ENCODE data around the gene CMTR1. TPM values are rescaled to one million over a fixed set of nuclear protein-coding genes. Genes with fewer than 3 reads are reported as not detected.
"Not testable (repeated sequence)": the region's sequence is repeated elsewhere in the genome, so short reads cannot be mapped to it uniquely, and the experiment has no call there.

The CMTR1 gene
- total RNA-seq, 1 donor from 2014 or later = 15.8 TPM

GRCh38 chr6:37393381-37393929 lies 39.6 kb upstream of the CMTR1 start:
- H3K4me3 ChIP-seq (ENCODE audit: low read depth, low read length) = no peak overlapping the region
- no peak for DNase-seq (ENCODE audit: low read depth)
- peaks cover 9% of the 10 kb centered on the region for H3K36me3 ChIP-seq (ENCODE audit: control insufficient read depth, insufficient read depth, low read length)
- no peak for FAIRE-seq
- no peaks in the 10 kb centered on the region for H3K27me3 ChIP-seq (ENCODE audit: control insufficient read depth, insufficient read depth, low read length)
- no peak for TF ChIP-seq CTCF (IDR thresholded peaks at IDR 0.05; ENCODE audit: insufficient read depth, low read length, severe bottlenecking)

- DNase-seq (ENCODE audit: low read depth) (no peak), FAIRE-seq (no peak)
- H3K4me3 ChIP-seq (ENCODE audit: low read depth, low read length) = no peak overlapping the region
- no peak for TF ChIP-seq CTCF (IDR thresholded peaks at IDR 0.05; ENCODE audit: insufficient read depth, low read length, severe bottlenecking)
- no peaks in the 10 kb centered on the region for H3K36me3 ChIP-seq (ENCODE audit: control insufficient read depth, insufficient read depth, low read length)
- H3K27me3 ChIP-seq (ENCODE audit: control insufficient read depth, insufficient read depth, low read length) = no peaks in the 10 kb centered on the region
Measured at GRCh38 chr6:37396571-37397180, 36.3 kb upstream of the CMTR1 start.

DNA sequence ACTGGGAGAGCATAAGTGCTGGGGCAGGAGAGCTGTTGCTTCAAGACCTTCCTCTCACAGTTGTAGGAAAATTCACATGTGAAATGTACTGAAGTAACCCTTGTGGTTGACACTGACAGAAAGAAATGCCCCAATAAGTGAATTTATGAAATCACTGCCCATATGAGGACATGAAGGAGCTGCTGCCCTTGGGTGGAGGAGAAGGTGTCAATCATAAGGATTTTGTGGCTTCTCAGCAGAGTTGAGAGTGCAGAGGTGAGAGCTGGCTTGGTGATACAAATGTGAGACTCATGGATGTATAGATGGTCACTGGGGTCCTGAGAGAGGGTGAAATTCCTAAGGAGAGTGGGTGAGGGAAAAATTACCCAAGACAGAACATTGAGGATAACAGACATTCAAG lies 33.9 kb upstream of the CMTR1 start:
- H3K27me3 ChIP-seq (ENCODE audit: control insufficient read depth, insufficient read depth, low read length) = no peaks in the 10 kb centered on the region
- no peak for FAIRE-seq
- no peak overlapping the region for H3K4me3 ChIP-seq (ENCODE audit: low read depth, low read length)
- no peaks in the 10 kb centered on the region for H3K36me3 ChIP-seq (ENCODE audit: control insufficient read depth, insufficient read depth, low read length)
- no peak for DNase-seq (ENCODE audit: low read depth)
- TF ChIP-seq CTCF (IDR thresholded peaks at IDR 0.05; ENCODE audit: insufficient read depth, low read length, severe bottlenecking) = no peak

DNA sequence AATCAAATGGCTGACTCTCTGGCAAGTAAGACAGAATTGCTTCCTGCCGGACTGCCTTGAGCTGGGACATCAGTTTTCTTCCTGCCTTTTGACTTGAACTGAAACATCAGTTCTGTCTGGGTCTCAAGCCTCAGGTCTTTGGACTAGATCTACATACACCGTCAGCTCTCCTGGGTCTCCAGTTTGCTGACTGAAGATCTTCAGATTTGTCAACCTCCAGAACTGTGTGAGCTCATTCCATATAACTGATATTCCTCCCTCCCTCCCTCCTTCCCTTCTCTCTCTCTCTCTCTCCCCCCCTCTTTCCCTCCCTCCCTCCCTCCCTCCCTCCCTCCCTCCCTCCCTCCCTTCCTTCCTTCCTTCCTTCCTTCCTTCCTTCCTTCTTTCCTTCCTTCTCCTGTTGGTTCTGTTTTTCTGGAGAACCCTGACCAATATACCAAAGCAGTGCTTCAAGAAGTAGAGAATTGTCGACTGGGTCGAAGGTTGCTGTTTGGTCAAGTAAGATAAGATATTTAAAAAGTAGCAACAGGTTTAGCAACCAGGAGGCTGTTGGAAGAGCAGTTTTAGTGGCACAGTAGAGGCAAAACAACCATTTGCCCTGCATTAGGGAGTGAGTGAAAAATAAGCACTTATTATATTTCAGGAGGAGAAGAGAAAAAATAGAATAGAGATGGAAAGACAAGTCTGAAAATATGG lies 33.1 kb upstream of the CMTR1 start:
- Histone ChIP-seq H3K27me3 (ENCODE audit: control insufficient read depth, insufficient read depth, low read length) (no peaks in the 10 kb centered on the region), H3K4me3 (ENCODE audit: low read depth, low read length) (no peak overlapping the region), H3K36me3 (ENCODE audit: control insufficient read depth, insufficient read depth, low read length) (no peaks in the 10 kb centered on the region)
- no peak for TF ChIP-seq CTCF (IDR thresholded peaks at IDR 0.05; ENCODE audit: insufficient read depth, low read length, severe bottlenecking)
- FAIRE-seq = no peak
- no peak for DNase-seq (ENCODE audit: low read depth)

DNA sequence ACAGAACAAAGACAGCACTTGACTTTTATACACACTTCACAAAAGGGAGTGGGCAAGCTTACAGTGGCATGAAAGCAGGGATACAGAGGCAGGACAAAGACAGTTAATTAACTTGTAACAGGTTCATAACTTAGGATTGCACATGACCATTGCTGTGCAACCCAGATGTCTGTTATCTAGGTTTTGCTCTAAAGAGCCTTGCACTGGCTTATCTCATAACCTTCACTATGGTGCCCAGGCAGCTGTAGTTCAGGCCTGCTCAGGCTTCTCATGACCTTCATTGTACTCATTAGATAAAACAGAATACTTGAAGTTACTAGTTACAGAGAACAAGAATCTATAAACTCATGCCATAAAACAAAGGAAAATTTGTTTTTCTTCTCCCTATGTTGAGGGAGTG lies 31.4 kb upstream of the CMTR1 start:
- DNase-seq (ENCODE audit: low read depth); FAIRE-seq: not testable (repeated sequence)

GRCh38 chr6:37406726-37407341 lies 26.2 kb upstream of the CMTR1 start:
- Histone ChIP-seq H3K27me3 (ENCODE audit: control insufficient read depth, insufficient read depth, low read length) (no peaks in the 10 kb centered on the region), H3K36me3 (ENCODE audit: control insufficient read depth, insufficient read depth, low read length) (no peaks in the 10 kb centered on the region), H3K4me3 (ENCODE audit: low read depth, low read length) (no peak overlapping the region)
- TF ChIP-seq CTCF (IDR thresholded peaks at IDR 0.05; ENCODE audit: insufficient read depth, low read length, severe bottlenecking) = no peak
- FAIRE-seq (no peak), DNase-seq (ENCODE audit: low read depth) (peak; percentile 91)

More for the DNA sequence above, 31.4 kb upstream of the CMTR1 start:
- H3K36me3 ChIP-seq (ENCODE audit: control insufficient read depth, insufficient read depth, low read length); H3K4me3 ChIP-seq (ENCODE audit: low read depth, low read length); H3K27me3 ChIP-seq (ENCODE audit: control insufficient read depth, insufficient read depth, low read length): not testable (repeated sequence)

Measured in bronchial epithelial cell (primary cell).